IPS-15b (cell line): ENCODE data around the gene AGTPBP1.
"Not testable (repeated sequence)": the region's sequence is repeated elsewhere in the genome, so short reads cannot be mapped to it uniquely, and the experiment has no call there.

Source experiments
- H3K27me3 ChIP-seq: one replicate; pipeline ENCODE4 v1.6.1; 2013; ENCODE audit warnings: low read length; ENCODE audit not compliant: control insufficient read depth, insufficient read depth
- H3K36me3 ChIP-seq: one replicate; pipeline ENCODE4 v1.6.1; 2013; ENCODE audit warnings: low read length; ENCODE audit not compliant: control insufficient read depth, insufficient read depth
- H3K4me1 ChIP-seq: one replicate; pipeline ENCODE4 v1.6.1; 2013; ENCODE audit warnings: mild to moderate bottlenecking, low read length; ENCODE audit not compliant: control insufficient read depth, insufficient read depth
- H3K4me3 ChIP-seq: one replicate; pipeline ENCODE4 v1.5.1; 2013; ENCODE audit warnings: low read depth, low read length
- H3K9ac ChIP-seq: one replicate; pipeline ENCODE4 v1.6.1; 2013; ENCODE audit warnings: low read depth, mild to moderate bottlenecking, low read length
- H3K9me3 ChIP-seq: one replicate; pipeline ENCODE4 v1.6.1; 2013; ENCODE audit warnings: mild to moderate bottlenecking, low read length; ENCODE audit not compliant: control insufficient read depth, insufficient read depth

Gene AGTPBP1, protein sequence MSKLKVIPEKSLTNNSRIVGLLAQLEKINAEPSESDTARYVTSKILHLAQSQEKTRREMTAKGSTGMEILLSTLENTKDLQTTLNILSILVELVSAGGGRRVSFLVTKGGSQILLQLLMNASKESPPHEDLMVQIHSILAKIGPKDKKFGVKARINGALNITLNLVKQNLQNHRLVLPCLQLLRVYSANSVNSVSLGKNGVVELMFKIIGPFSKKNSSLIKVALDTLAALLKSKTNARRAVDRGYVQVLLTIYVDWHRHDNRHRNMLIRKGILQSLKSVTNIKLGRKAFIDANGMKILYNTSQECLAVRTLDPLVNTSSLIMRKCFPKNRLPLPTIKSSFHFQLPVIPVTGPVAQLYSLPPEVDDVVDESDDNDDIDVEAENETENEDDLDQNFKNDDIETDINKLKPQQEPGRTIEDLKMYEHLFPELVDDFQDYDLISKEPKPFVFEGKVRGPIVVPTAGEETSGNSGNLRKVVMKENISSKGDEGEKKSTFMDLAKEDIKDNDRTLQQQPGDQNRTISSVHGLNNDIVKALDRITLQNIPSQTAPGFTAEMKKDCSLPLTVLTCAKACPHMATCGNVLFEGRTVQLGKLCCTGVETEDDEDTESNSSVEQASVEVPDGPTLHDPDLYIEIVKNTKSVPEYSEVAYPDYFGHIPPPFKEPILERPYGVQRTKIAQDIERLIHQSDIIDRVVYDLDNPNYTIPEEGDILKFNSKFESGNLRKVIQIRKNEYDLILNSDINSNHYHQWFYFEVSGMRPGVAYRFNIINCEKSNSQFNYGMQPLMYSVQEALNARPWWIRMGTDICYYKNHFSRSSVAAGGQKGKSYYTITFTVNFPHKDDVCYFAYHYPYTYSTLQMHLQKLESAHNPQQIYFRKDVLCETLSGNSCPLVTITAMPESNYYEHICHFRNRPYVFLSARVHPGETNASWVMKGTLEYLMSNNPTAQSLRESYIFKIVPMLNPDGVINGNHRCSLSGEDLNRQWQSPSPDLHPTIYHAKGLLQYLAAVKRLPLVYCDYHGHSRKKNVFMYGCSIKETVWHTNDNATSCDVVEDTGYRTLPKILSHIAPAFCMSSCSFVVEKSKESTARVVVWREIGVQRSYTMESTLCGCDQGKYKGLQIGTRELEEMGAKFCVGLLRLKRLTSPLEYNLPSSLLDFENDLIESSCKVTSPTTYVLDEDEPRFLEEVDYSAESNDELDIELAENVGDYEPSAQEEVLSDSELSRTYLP

DNA sequence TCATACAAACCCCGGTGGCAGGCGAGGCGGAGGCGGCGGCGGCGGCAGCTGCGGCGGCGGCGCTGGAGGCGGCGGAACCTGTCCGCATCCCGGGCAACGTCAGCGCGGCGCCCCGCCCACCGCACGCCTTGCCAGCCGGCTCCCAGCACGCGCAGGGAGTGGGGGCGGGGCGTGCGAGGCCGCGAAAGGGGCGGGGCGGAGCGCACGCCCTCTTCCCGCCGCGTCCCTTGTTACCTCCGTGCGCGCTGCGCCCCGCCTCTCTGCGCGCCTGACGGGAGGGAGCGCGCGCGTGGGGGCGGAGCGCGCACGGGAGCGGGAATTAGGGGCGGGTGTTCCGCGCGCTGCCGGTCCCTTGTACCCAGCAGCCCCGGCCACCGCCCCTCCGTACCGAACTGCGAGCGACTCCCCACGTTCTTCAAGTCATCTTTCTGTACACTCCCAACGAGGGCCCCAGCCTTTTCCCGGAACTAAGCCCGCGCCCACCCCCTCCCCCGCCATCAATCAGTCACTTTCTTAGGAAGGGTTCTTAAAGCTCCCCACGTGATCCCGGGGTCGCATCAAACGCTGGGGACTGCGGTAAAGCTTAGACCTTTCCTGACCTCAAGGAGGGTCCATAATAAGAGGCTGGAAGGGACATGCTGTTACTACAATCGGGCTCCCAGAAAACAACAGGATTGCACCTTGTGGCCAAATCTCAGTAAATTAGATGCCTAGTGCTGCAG lies at the start of gene AGTPBP1:
TSS of gene AGTPBP1 (minus strand) at position 80 of the 722 bp plus-strand sequence. CDS start 29,421 bp downstream, outside the sequence.
- Histone ChIP-seq H3K4me3 (peak within 1 kb of the TSS; percentile 79), H3K9ac (peak within 1 kb of the TSS; percentile 85), H3K27me3 (no peaks in the 10 kb centered on the region), H3K4me1 (peaks cover 28% of the 10 kb centered on the region), H3K9me3 (no peaks in the 10 kb centered on the region), H3K36me3 (no peaks in the 10 kb centered on the region)

DNA sequence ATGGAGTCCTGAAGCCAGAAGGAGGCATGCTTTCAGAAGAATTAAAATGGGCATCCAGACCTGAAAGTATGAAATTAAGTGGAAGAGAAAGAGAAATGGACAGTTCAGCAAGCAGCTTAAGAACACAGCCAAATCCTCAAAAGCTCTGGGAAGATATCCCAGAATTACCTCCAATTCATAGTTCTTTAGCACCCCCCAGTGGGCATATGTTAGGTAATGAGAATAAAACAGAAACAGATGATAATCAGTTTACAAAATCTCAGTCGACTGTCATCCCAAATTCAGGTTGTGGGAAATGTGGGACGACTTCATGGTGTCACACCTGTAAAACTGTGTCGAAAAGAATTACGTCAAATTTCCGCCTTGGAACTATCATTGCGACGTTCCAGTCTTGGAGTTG lies 44.4 kb upstream of the AGTPBP1 start:
- not testable (repeated sequence) for H3K9ac ChIP-seq, H3K4me1 ChIP-seq, H3K9me3 ChIP-seq, H3K4me3 ChIP-seq, H3K27me3 ChIP-seq, H3K36me3 ChIP-seq

DNA sequence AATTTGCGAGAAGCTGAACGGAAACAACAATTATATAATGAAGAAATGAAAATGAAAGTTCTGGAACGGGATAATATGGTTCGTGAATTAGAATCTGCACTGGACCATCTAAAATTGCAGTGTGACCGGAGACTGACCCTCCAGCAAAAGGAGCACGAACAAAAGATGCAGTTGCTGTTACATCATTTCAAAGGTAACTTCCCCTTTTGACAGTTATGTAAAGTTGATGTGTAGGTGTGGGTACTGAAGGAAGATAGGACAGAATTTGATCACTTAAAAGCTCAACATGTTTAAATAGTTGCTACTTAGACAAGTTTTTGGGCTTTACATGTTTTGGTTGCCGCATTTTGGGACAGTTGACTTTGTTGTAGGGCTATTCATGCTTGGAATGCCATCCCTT lies 32.1 kb upstream of the AGTPBP1 start:
- H3K36me3 ChIP-seq, H3K4me1 ChIP-seq, H3K9me3 ChIP-seq, H3K9ac ChIP-seq, H3K27me3 ChIP-seq, H3K4me3 ChIP-seq: not testable (repeated sequence)

DNA sequence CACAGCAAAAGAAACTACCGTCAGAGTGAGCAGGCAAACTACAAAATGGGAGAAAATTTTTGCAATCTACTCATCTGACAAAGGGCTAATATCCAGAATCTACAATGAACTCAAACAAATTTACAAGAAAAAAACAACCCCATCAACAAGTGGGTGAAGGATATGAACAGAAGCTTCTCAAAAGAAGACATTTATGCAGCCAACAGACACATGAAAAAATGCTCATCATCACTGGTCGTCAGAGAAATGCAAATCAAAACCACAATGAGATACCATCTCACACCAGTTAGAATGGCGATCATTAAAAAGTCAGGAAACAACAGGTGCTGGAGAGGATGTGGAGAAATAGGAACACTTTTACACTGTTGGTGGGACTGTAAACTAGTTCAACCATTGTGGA lies 20.0 kb upstream of the AGTPBP1 start:
- not testable (repeated sequence) for H3K4me1 ChIP-seq, H3K36me3 ChIP-seq, H3K9me3 ChIP-seq, H3K9ac ChIP-seq, H3K27me3 ChIP-seq, H3K4me3 ChIP-seq

DNA sequence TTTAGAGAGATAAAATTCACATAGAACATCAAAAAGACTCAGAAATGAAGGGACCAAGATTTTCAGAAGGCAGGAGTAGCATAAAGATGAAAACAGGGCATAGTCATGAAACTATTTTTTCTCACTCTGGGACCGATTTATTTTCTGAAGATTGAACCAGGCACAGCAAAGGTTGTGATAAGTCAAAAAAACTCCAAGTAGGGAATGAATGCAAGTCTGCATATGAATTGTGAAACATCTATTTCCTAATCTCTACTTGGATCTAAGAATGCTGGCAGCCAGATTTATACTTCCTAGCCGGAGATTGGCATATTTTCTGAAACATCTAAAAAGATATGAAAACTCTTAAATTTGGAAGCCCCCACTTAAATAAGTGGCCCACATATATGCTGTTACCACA lies 16.0 kb upstream of the AGTPBP1 start:
- H3K36me3 ChIP-seq, H3K9ac ChIP-seq, H3K4me3 ChIP-seq, H3K27me3 ChIP-seq, H3K4me1 ChIP-seq, H3K9me3 ChIP-seq: not testable (repeated sequence)

DNA sequence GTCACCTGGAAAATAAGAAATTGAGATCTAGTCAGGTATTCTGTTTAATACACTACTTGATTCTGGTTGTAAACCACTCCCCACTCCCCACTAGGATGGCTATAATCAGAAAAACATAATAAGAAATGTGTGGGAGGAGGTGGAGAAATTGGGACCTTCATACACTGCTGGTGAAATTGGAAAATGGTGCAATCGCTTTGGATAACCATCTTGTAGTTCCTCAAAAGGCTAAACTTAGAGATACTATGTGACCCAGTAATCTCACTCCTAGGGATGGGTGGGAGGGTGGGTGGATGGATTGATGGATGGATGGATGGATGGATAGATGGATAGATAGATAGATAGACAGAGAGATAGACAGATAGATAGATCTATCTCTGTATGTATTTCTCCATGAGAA lies 14.5 kb upstream of the AGTPBP1 start:
- H3K4me1 ChIP-seq, H3K9ac ChIP-seq: not testable (repeated sequence)

DNA sequence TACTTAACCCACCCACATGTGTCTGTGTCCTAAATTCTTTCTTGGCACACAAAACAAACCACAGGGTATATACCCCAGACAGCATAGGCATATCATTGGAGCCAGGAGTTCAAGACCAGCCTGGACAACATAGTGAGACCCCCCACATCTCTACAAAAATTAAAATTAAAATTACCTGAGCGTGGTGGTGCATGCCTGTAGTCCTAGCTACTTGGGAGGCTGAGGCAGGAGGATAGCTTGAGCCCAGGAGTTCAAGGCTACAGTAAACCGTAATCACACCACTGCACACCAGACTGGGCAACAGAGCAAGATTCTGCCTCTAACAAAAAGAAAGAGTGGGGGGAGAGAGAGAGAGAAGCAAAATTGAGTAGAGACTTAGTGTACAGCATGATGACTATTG lies 4.6 kb upstream of the AGTPBP1 start:
- Histone ChIP-seq H3K4me3 (no peak overlapping the region), H3K27me3 (no peaks in the 10 kb centered on the region), H3K9me3 (no peaks in the 10 kb centered on the region), H3K36me3 (no peaks in the 10 kb centered on the region), H3K9ac (no peak overlapping the region), H3K4me1 (peaks cover 23% of the 10 kb centered on the region)

More for the DNA sequence above, 14.5 kb upstream of the AGTPBP1 start:
- not testable (repeated sequence) for H3K4me3 ChIP-seq, H3K9me3 ChIP-seq, H3K27me3 ChIP-seq, H3K36me3 ChIP-seq

DNA sequence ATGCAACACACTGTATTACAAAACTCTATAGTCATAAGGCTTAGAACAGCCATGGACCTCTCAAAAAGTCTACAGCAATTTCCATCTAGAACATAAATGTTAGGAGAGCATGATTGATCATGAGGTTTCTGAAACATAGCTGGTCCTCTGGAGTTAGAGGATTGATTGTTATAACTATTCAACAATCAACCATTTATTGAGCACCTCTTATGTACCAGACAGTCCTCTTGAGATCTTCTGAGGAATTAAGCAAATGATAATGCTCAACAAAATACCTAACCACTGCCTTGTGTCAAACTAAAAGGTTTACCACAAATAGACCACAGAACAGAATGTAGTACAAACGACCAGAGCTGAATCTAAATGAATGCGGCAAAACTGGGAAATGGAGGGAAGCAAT lies 3.4 kb upstream of the AGTPBP1 start:
- peaks cover 23% of the 10 kb centered on the region for H3K4me1 ChIP-seq
- no peaks in the 10 kb centered on the region for H3K36me3 ChIP-seq
- H3K4me3 ChIP-seq = no peak overlapping the region
- no peaks in the 10 kb centered on the region for H3K9me3 ChIP-seq
- no peak overlapping the region for H3K9ac ChIP-seq
- no peaks in the 10 kb centered on the region for H3K27me3 ChIP-seq

DNA sequence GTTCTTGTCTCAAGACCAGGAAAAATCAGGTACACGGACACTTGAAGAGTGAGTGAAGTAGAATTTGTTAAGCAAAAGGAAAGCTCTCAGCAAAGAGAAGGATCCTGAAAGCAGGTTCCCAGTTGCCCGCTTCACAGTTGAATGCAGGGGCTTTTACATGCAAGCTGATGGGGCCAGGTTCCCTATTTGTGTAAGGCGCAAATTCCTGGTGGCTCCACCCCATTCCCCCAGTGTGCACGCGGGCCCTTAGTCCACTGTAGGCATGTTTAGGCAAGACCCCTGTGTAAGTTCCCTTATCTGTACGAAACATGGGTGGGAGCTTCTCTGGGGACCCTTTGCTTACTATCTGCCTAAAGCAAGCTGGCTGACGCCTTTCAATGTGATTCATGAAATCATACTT lies 2.7 kb upstream of the AGTPBP1 start:
- no peaks in the 10 kb centered on the region for H3K9me3 ChIP-seq
- H3K36me3 ChIP-seq = no peaks in the 10 kb centered on the region
- H3K4me1 ChIP-seq = peaks cover 23% of the 10 kb centered on the region
- no peak overlapping the region for H3K9ac ChIP-seq
- no peaks in the 10 kb centered on the region for H3K27me3 ChIP-seq
- H3K4me3 ChIP-seq = no peak overlapping the region

DNA sequence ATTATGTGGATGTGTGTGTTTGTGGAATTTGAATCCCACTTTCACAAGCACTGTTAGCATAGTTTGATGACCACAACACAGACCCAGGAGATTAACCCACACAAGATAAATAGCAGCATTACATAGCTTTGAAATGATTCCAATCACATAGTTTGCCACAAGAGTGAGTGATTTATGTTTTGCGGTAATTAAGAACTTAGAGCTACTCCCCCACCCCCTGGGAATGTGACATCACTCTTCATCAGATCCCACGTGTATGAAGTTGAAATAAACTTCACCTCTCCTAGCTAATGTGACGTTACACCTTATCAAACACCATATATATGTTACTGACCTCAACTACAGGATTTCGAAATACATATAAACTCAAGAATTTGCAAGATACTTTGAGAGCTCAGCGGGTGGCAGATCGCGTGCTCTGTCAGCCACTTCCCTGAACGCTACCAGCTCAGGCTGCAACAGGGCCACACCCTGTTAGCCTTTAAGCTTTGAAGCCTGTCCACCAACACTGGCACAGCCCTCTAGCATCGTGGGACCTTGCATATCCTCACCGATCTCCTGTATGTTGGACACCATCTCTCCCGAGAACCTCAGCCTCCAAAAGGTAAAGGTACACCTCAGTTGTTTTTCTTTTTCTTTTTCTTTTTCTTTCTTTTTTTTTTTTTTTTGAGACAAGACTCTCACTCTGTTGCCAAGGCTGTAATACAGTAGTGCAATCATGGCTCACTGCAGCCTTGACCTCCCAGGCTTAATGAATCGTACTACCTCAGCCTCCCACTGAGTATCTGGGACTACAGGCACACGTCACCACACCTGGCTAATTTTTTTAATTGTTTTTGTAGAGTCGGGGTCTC lies 1.7 kb upstream of the AGTPBP1 start:
- peak overlapping the region; percentile 40 for H3K4me3 ChIP-seq

More for the DNA sequence above, 1.7 kb upstream of the AGTPBP1 start:
- Histone ChIP-seq H3K36me3 (no peaks in the 10 kb centered on the region), H3K4me1 (peaks cover 23% of the 10 kb centered on the region), H3K9ac (no peak overlapping the region), H3K27me3 (no peaks in the 10 kb centered on the region), H3K9me3 (no peaks in the 10 kb centered on the region)
